OCI-LY7 (cell line): ENCODE results near the gene MAP3K14. TPM values are rescaled to one million over a fixed set of nuclear protein-coding genes. Genes with fewer than 3 reads are reported as not detected.

ENCODE experiments used
- BruUV-seq: library from RNA; stranded (reverse); fragments of 400-500 nt; replicated peaks from 2 replicates; lab custom pipeline; 2021; lab: Mats Ljungman, UMichigan
- CTCF ChIA-PET: fragments of 300-600 bp; sonication (Branson Sonifier 250); formaldehyde crosslinking; loops from one replicate; lab custom pipeline; 2022; ENCODE audit warnings: antibody characterized with exemption; ENCODE audit not compliant: unreplicated experiment; lab: Charles Lee
- POLR2A ChIA-PET: fragments of 300-600 bp; sonication (Branson Sonifier 250); formaldehyde crosslinking; loops from one replicate; lab custom pipeline; 2022; ENCODE audit warnings: antibody characterized with exemption; lab: Charles Lee
- DNase-seq: peaks from one replicate; pipeline ENCODE4 v3.0.0-alpha.2; 2015; ENCODE audit warnings: low spot score
- H2AFZ ChIP-seq: fragments of 200-600 bp; sonication (generic), shearing (Covaris generic); 2 replicates; pipeline ENCODE4 v1.6.1; 2014; ENCODE audit warnings: mild to moderate bottlenecking, antibody characterized with exemption, low read length, moderate library complexity
- H3K27ac ChIP-seq: fragments of 200-600 bp; sonication (generic); 2 replicates; pipeline ENCODE4 v1.5.1; 2014; ENCODE audit warnings: mixed run types, low read depth, mild to moderate bottlenecking, moderate library complexity, low read length, inconsistent platforms; ENCODE audit not compliant: poor library complexity, severe bottlenecking
- H3K36me3 ChIP-seq: fragments of 200-600 bp; sonication (generic); 2 replicates; pipeline ENCODE4 v1.6.1; 2014; ENCODE audit warnings: mild to moderate bottlenecking, antibody characterized with exemption, low read length, moderate library complexity, mixed read lengths; ENCODE audit not compliant: insufficient read depth
- H3K4me1 ChIP-seq: fragments of 200-600 bp; sonication (generic); 2 replicates; pipeline ENCODE4 v1.5.1; 2014; ENCODE audit warnings: mild to moderate bottlenecking, low read length; ENCODE audit not compliant: insufficient read depth, poor library complexity, severe bottlenecking
- H3K4me2 ChIP-seq: fragments of 200-600 bp; sonication (generic); 2 replicates; pipeline ENCODE4 v1.6.1; 2014; ENCODE audit warnings: mild to moderate bottlenecking, low read length
- H3K4me3 ChIP-seq: fragments of 200-600 bp; sonication (generic); 2 replicates; pipeline ENCODE4 v1.5.1; 2014; ENCODE audit warnings: mild to moderate bottlenecking, low read depth, low read length; ENCODE audit not compliant: poor library complexity, severe bottlenecking
- H3K79me2 ChIP-seq: fragments of 200-600 bp; sonication (generic); 2 replicates; pipeline ENCODE4 v1.6.1; 2016; ENCODE audit warnings: low read depth, mild to moderate bottlenecking, low read length, moderate library complexity, mixed read lengths; ENCODE audit not compliant: insufficient read depth
- H3K9me2 ChIP-seq: fragments of 200-600 bp; sonication (generic); 2 replicates; pipeline ENCODE4 v1.6.1; 2016; ENCODE audit warnings: mild to moderate bottlenecking, low read length, mixed read lengths; ENCODE audit not compliant: insufficient read depth
- H3K9me3 ChIP-seq: fragments of 200-600 bp; sonication (generic); 2 replicates; pipeline ENCODE4 v1.6.1; 2014; ENCODE audit warnings: mild to moderate bottlenecking, mixed run types, low read length, mixed read lengths
- H4K20me1 ChIP-seq: fragments of 200-600 bp; sonication (generic); 2 replicates; pipeline ENCODE4 v1.6.1; 2014; ENCODE audit warnings: mild to moderate bottlenecking, antibody characterized with exemption, low read length, moderate library complexity, mixed read lengths; ENCODE audit not compliant: insufficient read depth
- EZH2phosphoT487 ChIP-seq: fragments of 200-600 bp; sonication (generic); IDR thresholded peaks from 2 replicates; pipeline ENCODE4 v1.6.1; 2018; ENCODE audit warnings: low read depth, borderline replicate concordance, mild to moderate bottlenecking, mixed run types, antibody characterized with exemption, low read length, moderate library complexity, mixed read lengths
- intact Hi-C: fragments of 100-400 bp; cut with micrococcal nuclease; formaldehyde crosslinking; loops from one replicate; pipeline ENCODE4 v1.10.0; 2022; ENCODE audit not compliant: unreplicated experiment
- total RNA-seq, 2 experiments: library from RNA; depleted of rRNA in 1 of 2; stranded (reverse); fragments of >200 nt in 1 of 2; shearing (Covaris generic) in 1 of 2; gene quantifications; 2 replicates each; pipeline ENCODE4 v1.2.3, GENCODE V29; 2014 to 2022
- TF ChIP-seq, protein P1 (sequence below): fragments of 200-600 bp; sonication (generic); conservative IDR thresholded peaks from 2 replicates; pipeline ENCODE4 v1.5.1; 2014; ENCODE audit warnings: mild to moderate bottlenecking, antibody characterized with exemption, low read length, moderate library complexity, mixed read lengths

The MAP3K14 gene
- total RNA-seq, 2 experiments from 2014 or later = 12.3 to 21.2 TPM

DNA sequence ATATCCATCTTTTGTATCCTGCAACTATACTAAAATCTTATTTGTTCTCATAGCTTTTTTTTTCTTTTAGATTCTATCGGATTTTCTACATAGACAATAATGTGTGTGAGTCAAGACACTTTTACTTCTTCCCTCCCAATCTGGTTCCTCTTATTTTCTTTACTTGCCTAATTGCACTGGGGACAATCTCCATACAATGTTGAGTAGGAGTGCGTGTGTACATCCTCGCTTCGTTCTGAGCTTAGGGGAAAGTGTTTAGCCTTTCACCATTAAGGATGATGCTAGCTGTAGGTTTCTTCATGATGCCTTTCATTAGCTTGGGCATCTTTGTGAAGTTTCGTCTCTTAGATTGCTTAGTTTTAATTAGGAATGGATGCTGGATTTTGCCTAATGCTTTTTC is 57.8 kb downstream of the MAP3K14 start:
- Histone ChIP-seq H3K79me2 (no peaks in the 10 kb centered on the region), H3K4me2 (no peak overlapping the region), H3K36me3 (peaks cover 10% of the 10 kb centered on the region; the same call in 1 of the 2 replicates), H3K4me1 (peaks cover 19% of the 10 kb centered on the region), H3K4me3 (no peak overlapping the region), H3K9me2 (no peaks in the 10 kb centered on the region), H2AFZ (no peak overlapping the region), H3K9me3 (no peaks in the 10 kb centered on the region), H4K20me1 (no peaks in the 10 kb centered on the region), H3K27ac (no peak overlapping the region)
- POLR2A ChIA-PET = interaction anchor here (1.1 kb wide), 1 partner anchor 11 kb away, joined by 3 read pairs; no protein-coding TSS in a partner anchor
- DNase-seq = no peak
- CTCF ChIA-PET = no interaction called here
- TF ChIP-seq, protein P1, sequence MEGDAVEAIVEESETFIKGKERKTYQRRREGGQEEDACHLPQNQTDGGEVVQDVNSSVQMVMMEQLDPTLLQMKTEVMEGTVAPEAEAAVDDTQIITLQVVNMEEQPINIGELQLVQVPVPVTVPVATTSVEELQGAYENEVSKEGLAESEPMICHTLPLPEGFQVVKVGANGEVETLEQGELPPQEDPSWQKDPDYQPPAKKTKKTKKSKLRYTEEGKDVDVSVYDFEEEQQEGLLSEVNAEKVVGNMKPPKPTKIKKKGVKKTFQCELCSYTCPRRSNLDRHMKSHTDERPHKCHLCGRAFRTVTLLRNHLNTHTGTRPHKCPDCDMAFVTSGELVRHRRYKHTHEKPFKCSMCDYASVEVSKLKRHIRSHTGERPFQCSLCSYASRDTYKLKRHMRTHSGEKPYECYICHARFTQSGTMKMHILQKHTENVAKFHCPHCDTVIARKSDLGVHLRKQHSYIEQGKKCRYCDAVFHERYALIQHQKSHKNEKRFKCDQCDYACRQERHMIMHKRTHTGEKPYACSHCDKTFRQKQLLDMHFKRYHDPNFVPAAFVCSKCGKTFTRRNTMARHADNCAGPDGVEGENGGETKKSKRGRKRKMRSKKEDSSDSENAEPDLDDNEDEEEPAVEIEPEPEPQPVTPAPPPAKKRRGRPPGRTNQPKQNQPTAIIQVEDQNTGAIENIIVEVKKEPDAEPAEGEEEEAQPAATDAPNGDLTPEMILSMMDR = no peak
- no peak for TF ChIP-seq EZH2phosphoT487
- no TSS peak for BruUV-seq
- intact Hi-C loops = no loop called here

GRCh38 chr17:45257115-45257514 is 59.7 kb downstream of the MAP3K14 start:
- no peak overlapping the region for H3K4me3 ChIP-seq
- POLR2A ChIA-PET = no interaction called here
- no peaks in the 10 kb centered on the region for H4K20me1 ChIP-seq
- no peak for DNase-seq
- H2AFZ ChIP-seq = no peak overlapping the region
- no peaks in the 10 kb centered on the region for H3K36me3 ChIP-seq
- no peak overlapping the region for H3K4me2 ChIP-seq
- intact Hi-C loops = no loop called here
- H3K9me3 ChIP-seq = no peaks in the 10 kb centered on the region
- peaks cover 13% of the 10 kb centered on the region for H3K4me1 ChIP-seq
- no TSS peak for BruUV-seq
- no peak overlapping the region for H3K27ac ChIP-seq
- TF ChIP-seq, protein P1 = no peak
- TF ChIP-seq EZH2phosphoT487 = no peak
- CTCF ChIA-PET = no interaction called here
- H3K9me2 ChIP-seq = no peaks in the 10 kb centered on the region
- no peaks in the 10 kb centered on the region for H3K79me2 ChIP-seq

- Histone ChIP-seq H3K79me2 (no peaks in the 10 kb centered on the region), H3K4me1 (peaks cover 5% of the 10 kb centered on the region), H3K9me2 (no peaks in the 10 kb centered on the region), H4K20me1 (no peaks in the 10 kb centered on the region), H3K4me2 (no peak overlapping the region), H3K36me3 (0 out of 2 replicates have a peak, but pooled peaks cover 1% of the 10 kb centered on the region), H3K4me3 (no peak overlapping the region), H3K9me3 (no peaks in the 10 kb centered on the region), H3K27ac (no peak overlapping the region), H2AFZ (no peak overlapping the region)
- DNase-seq = no peak
- no TSS peak for BruUV-seq
- ChIA-PET CTCF (no interaction called here), POLR2A (no interaction called here)
- TF ChIP-seq, protein P1 = no peak
- no peak for TF ChIP-seq EZH2phosphoT487
- intact Hi-C loops = no loop called here
Measured at GRCh38 chr17:45256114-45256966, 60.5 kb downstream of the MAP3K14 start.
